HG02588 (cell line): ENCODE measurements around the gene ATXN2L.
A peak's percentile ranks its signal among the peaks of the same experiment; 100 is the strongest.
"Not testable (repeated sequence)": the region's sequence is repeated elsewhere in the genome, so short reads cannot be mapped to it uniquely, and the experiment has no call there.

Experiments
- ATAC-seq: cut with Tn5 transposase; IDR thresholded peaks from one replicate; pipeline ENCODE4 v1.9.1; 2021; ENCODE audit warnings: mild to moderate bottlenecking, moderate library complexity; ENCODE audit not compliant: unreplicated experiment

ATXN2L gene, protein sequence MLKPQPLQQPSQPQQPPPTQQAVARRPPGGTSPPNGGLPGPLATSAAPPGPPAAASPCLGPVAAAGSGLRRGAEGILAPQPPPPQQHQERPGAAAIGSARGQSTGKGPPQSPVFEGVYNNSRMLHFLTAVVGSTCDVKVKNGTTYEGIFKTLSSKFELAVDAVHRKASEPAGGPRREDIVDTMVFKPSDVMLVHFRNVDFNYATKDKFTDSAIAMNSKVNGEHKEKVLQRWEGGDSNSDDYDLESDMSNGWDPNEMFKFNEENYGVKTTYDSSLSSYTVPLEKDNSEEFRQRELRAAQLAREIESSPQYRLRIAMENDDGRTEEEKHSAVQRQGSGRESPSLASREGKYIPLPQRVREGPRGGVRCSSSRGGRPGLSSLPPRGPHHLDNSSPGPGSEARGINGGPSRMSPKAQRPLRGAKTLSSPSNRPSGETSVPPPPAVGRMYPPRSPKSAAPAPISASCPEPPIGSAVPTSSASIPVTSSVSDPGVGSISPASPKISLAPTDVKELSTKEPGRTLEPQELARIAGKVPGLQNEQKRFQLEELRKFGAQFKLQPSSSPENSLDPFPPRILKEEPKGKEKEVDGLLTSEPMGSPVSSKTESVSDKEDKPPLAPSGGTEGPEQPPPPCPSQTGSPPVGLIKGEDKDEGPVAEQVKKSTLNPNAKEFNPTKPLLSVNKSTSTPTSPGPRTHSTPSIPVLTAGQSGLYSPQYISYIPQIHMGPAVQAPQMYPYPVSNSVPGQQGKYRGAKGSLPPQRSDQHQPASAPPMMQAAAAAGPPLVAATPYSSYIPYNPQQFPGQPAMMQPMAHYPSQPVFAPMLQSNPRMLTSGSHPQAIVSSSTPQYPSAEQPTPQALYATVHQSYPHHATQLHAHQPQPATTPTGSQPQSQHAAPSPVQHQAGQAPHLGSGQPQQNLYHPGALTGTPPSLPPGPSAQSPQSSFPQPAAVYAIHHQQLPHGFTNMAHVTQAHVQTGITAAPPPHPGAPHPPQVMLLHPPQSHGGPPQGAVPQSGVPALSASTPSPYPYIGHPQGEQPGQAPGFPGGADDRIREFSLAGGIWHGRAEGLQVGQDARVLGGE

DNA sequence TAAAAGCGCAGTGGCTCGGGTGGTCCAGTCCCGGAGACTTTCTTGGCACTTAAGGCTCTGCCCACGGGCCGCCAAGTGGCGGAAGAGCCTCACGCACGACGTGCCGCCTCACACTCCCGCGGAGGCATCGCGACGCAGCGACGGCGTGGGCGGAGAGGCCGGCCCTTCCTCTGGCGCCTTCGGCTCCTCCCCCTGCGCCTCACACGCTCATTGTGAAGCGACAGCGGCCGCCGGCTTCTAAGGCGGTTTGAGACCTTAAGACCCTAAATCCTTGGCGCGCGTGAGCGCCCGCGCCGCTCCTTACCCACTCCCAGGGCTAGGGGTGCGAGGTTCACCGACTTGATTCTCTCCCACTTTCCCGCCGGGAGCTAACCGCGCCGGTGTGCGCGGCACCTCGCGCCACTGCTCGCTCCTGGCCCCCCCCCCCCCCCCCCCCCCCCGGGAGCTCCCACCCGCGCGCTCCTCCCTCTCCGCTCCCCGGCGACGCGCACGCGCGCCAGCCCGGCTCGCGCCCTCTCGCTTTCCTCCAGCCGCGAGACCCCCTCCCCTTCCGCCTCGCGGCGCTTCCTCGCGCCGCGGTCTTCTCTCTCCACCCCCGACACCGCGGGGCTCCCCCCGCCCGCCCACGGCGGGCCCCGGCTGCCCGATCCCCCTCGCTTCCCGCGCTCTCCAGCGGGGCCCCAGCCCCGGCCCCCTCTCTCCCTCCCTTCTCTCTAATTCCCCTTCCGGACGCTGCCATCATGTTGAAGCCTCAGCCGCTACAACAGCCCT lies at the start of gene ATXN2L:
ATXN2L (plus strand) TSS at position 480 of the 771 bp plus-strand sequence; CDS start at position 741, 261 bp downstream.
- ATAC-seq, result peak; percentile 36

- ATAC-seq, result not testable (repeated sequence)
These were observed 41.1 kb upstream of the ATXN2L start for GRCh38 chr16:28781697-28782096.

DNA sequence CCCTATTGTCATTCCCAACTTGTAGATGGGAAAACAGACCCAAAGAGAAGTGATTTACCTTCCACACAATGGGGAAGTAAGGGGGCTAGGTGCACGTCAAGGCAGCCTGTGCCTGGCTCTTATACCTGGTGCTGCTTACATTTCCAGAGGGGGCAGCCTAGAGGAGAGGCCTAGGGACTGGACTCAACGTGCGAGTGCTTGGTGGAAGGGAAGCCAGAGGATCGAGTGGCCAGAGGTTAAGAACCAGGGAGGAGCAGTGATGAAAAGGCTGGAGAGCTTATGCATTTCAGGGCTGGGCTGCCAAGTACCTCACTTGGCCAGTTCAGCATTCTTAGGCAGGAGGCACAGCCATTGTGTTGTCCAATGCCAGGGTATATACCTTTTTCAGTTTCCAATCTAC lies 40.4 kb upstream of the ATXN2L start:
- not testable (repeated sequence) for ATAC-seq

DNA sequence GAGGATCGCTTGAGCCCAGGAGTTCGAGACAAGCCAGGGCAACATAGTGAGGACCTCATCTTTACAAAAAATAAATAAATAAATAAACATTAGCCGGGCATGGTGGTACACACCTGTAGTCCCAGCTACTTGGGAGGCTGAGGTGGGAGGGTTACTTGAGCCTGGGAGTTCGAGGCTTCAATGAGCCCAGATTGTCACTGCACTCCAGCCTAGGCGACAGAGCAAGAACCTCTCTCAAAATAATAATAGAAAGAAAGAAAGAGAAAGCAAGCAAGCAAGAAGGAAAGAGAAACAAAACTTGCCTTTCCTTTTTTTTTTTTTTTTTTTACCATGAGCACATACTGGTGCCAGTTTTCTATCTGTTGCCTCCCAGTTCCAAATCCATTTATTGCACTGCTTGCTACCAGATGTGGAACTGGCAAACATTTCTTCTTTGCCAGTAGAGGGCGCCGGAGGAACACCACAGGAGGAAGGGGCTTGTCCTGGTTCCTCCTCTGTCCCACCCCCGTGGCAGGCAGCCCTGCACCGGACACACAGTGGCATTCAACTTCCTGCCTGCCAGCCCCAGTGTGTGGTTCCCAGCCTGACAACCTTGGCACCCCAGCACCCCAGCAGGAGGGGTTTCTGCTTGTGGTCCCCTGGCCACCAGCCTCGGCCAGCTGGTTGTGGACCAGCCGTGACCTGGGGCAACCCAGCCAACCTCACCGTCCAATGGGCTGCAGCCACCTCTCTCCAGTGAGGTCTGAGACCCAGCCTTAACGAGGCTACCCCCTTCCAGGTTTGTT lies 20.4 kb upstream of the ATXN2L start:
- ATAC-seq, result not testable (repeated sequence)

GRCh38 chr16:28807445-28808120 lies 15.2 kb upstream of the ATXN2L start:
- not testable (repeated sequence) for ATAC-seq

GRCh38 chr16:28820016-28820415 lies 2.8 kb upstream of the ATXN2L start:
- no peak for ATAC-seq

GRCh38 chr16:28820546-28820945 lies 2.3 kb upstream of the ATXN2L start:
- not testable (repeated sequence) for ATAC-seq

DNA sequence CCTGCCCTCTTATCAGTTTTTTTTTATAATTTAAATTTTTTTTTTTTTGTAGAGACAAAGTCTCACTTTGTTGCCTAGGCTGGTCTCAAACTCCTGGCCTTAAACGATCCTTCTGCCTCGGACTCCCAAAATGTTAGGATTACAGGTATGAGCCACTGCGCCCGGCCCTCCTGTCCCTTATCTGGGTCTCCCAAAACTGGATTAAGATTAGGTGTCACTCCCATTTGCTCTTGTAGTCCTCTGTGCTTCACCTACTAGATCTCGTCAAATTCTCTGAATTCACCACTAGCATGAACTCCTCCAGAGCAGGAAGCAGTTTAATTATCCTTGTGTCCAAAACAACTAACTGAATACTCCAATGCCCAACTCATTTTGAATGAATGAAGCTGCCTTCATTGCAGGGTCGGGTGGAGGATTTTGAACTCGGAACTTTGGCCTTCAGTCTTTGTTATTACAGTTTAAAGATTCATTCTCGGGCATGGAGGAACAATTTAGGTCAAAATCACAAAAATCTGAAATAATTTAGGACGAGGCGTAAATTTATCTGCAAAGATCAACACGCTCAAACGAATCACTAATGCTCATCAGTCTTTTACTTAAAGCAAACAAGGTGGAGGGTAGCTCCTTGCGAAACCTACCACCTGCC lies 802 bp upstream of the ATXN2L start:
- no peak for ATAC-seq

GRCh38 chr16:28823291-28823872 lies 583 bp downstream of the ATXN2L start:
- ATAC-seq, result peak; percentile 27

DNA sequence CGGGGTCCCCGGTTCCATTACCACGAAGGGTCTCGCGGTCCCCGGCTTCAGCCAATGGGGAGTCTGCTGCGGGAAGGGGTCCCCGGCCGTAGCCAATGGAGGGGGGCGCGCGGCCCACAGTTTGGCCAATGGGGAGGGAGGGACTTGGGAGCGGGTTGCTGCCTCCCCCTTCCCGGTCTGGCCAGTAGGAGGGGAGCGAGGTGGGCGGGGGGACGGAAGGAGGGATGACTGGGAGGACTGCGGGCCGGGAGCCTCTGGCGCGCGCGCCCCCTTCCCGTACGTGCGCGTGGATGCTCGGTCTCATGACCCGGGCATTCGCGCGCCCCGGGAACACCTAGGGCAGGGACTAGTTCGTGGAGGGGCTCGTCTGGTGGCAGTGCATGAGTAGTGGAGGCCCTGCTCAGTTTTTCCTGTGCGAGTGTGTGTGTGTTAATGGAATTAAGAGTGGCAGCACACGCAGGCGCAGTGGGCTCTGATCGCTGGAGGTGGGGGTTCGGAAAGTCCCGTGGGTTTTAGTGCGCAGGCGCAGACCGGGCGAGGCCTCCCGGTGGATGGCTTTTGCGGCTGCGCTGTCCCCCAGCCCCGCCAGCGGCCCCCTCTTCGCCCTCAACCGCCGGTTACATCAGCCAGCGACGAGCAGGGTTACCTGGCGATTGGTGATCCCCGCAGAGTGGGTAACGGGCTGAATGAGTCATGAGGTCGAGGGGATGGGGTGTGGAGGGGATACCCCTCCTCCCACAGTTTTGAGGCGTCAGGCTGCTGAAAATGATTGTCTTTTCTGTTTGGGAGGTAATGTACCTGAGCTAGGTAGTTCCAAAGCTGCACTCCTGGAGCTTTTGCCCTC lies 1.3 kb downstream of the ATXN2L start:
- ATAC-seq, result peak; percentile 52

GRCh38 chr16:28824717-28824973 lies 1.8 kb downstream of the ATXN2L start:
- no peak for ATAC-seq

GRCh38 chr16:28826141-28826540 lies 3.3 kb downstream of the ATXN2L start:
- ATAC-seq, result no peak

GRCh38 chr16:28829747-28830146 lies 6.9 kb downstream of the ATXN2L start:
- no peak for ATAC-seq

DNA sequence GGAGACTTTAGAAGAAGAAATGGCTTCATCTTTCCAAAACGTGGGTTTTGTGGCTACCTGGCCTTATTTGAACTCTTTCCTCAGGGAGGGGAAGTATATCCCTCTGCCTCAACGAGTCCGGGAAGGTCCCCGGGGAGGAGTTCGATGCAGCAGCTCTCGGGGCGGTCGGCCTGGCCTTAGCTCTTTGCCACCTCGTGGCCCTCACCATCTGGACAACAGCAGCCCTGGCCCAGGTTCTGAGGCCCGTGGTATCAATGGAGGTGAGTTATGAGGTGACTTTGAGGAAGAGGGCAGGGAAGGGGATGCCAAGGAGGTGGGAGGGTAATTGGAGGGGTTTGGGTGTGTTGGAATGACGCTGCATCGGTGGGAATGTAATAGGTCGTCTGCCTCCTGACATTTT lies 7.7 kb downstream of the ATXN2L start:
- no peak for ATAC-seq

GRCh38 chr16:28834349-28834748 lies 11.6 kb downstream of the ATXN2L start:
- ATAC-seq, result no peak

DNA sequence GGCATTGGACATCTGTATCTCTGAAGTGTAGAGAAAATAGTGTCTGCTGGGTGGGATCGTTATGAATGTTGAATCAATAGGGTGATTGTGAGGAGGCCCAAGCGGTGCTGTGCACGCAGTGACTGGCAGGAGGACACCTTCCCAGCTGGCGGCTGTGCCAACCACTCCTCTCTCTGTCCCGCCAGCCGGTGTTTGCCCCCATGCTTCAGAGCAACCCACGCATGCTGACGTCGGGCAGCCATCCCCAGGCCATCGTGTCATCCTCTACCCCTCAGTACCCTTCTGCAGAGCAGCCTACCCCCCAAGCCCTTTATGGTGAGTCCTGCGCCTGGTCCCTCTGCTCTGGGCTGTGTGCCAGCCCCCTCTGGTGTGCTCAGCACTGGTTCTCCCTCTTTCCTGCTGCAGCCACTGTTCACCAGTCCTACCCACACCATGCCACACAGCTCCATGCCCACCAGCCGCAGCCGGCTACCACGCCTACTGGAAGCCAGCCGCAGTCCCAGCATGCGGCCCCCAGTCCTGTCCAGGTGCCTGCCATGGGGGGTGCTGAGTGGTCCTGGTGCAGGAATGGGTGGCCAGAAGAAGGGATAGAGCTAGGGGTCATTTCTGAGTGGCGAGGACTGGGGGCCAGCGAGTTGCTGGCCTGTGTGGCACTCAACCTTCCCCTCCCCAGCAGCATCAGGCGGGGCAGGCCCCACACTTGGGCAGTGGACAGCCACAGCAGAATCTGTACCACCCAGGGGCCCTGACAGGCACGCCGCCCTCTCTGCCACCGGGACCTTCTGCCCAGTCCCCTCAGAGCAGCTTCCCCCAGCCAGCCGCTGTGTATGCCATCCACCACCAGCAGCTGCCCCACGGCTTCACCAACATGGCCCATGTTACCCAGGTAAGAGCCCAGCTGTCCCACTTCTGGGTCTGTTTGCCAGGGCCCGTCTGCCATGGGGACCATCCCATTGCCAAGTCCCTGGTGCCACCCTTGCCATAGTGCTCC lies 12.4 kb downstream of the ATXN2L start:
- no peak for ATAC-seq
